OCI-LY3 (cell line): ENCODE results near the gene PLCB1.

ENCODE experiments used
- H2AFZ ChIP-seq: fragments of 200-600, 300-600 bp; shearing (Covaris generic); 2 replicates; pipeline ENCODE4 v1.6.0; 2014; ENCODE audit warnings: antibody characterized with exemption, low read depth, low read length
- H3K27ac ChIP-seq: fragments of 200-600, 300-600 bp; sonication (generic); 2 replicates; pipeline ENCODE4 v1.5.1; 2014; ENCODE audit warnings: mild to moderate bottlenecking, low read length, moderate library complexity, mixed read lengths
- H3K27me3 ChIP-seq: fragments of 200-600, 300-600 bp; sonication (generic); 2 replicates; pipeline ENCODE4 v1.6.1; 2014; ENCODE audit warnings: low read depth, low read length, mixed read lengths
- H3K36me3 ChIP-seq: fragments of 200-600, 300-600 bp; sonication (generic); replicated peaks from 2 replicates; pipeline ENCODE3; 2014; ENCODE audit warnings: low read depth, low read length, mixed read lengths
- H3K4me1 ChIP-seq: fragments of 300-600, 200-600 bp; sonication (generic); 2 replicates; pipeline ENCODE4 v1.6.1; 2014; ENCODE audit warnings: low read length, mixed read lengths
- H3K4me2 ChIP-seq: fragments of 200-600, 300-600 bp; sonication (generic); 2 replicates; pipeline ENCODE4 v1.6.1; 2014; ENCODE audit warnings: low read length, mixed read lengths
- H3K4me3 ChIP-seq: fragments of 300-600, 200-600 bp; sonication (generic); 2 replicates; pipeline ENCODE4 v1.5.1; 2014; ENCODE audit warnings: antibody characterized with exemption, mild to moderate bottlenecking, low read length, moderate library complexity
- H3K79me2 ChIP-seq: fragments of 300-600, 200-600 bp; shearing (Covaris generic); 2 replicates; pipeline ENCODE4 v1.6.1; 2014; ENCODE audit warnings: mild to moderate bottlenecking, low read length, mixed read lengths
- H3K9ac ChIP-seq: fragments of 300-600, 200-600 bp; shearing (Covaris generic); 2 replicates; pipeline ENCODE4 v1.6.0; 2014; ENCODE audit warnings: mild to moderate bottlenecking, low read length, moderate library complexity
- H3K9me3 ChIP-seq: fragments of 200-600, 300-600 bp; shearing (Covaris generic); 2 replicates; pipeline ENCODE4 v1.6.1; 2014; ENCODE audit warnings: low read length, mixed read lengths; ENCODE audit not compliant: insufficient read depth
- H4K20me1 ChIP-seq: fragments of 200-600, 300-600 bp; sonication (generic); 2 replicates; pipeline ENCODE4 v1.6.1; 2016; ENCODE audit warnings: low read length, mixed read lengths; ENCODE audit not compliant: insufficient read depth
- CTCF ChIP-seq: fragments of 200-600, 300-600 bp; sonication (generic); IDR thresholded peaks from 2 replicates; pipeline ENCODE4 v1.5.1; 2014; ENCODE audit warnings: antibody characterized with exemption, low read length, low read depth
- EZH2phosphoT487 ChIP-seq: fragments of 200-600 bp; shearing (Covaris generic); IDR thresholded peaks from 2 replicates; pipeline ENCODE4 v1.6.1; 2018; ENCODE audit warnings: antibody characterized with exemption, mixed run types, low read depth

Gene PLCB1

GRCh38 chr20:8315639-8316573 lies 183.8 kb downstream of the PLCB1 start:
- H3K9ac ChIP-seq, result no peak overlapping the region
- peaks cover 18% of the 10 kb centered on the region; the same call in 1 of the 2 replicates for H3K27me3 ChIP-seq
- no peak overlapping the region for H3K27ac ChIP-seq
- H3K36me3 ChIP-seq, result no peaks in the 10 kb centered on the region
- H3K9me3 ChIP-seq, result no peaks in the 10 kb centered on the region
- H3K4me1 ChIP-seq, result no peaks in the 10 kb centered on the region
- H3K4me2 ChIP-seq, result no peak overlapping the region
- H3K4me3 ChIP-seq, result no peak overlapping the region
- no peak for TF ChIP-seq EZH2phosphoT487
- TF ChIP-seq CTCF, result no peak
- no peaks in the 10 kb centered on the region for H3K79me2 ChIP-seq
- no peak overlapping the region for H2AFZ ChIP-seq
- H4K20me1 ChIP-seq, result no peaks in the 10 kb centered on the region

GRCh38 chr20:8317448-8317847 lies 185.4 kb downstream of the PLCB1 start:
- Histone ChIP-seq H4K20me1 (no peaks in the 10 kb centered on the region), H3K36me3 (no peaks in the 10 kb centered on the region), H3K9me3 (no peaks in the 10 kb centered on the region), H3K27ac (no peak overlapping the region), H3K79me2 (no peaks in the 10 kb centered on the region), H2AFZ (no peak overlapping the region), H3K4me1 (no peaks in the 10 kb centered on the region), H3K9ac (no peak overlapping the region), H3K4me2 (no peak overlapping the region), H3K4me3 (no peak overlapping the region), H3K27me3 (peaks cover 18% of the 10 kb centered on the region; the same call in 1 of the 2 replicates)
- no peak for TF ChIP-seq CTCF
- TF ChIP-seq EZH2phosphoT487, result no peak

- Histone ChIP-seq H2AFZ (no peak overlapping the region), H3K9ac (no peak overlapping the region), H3K36me3 (no peaks in the 10 kb centered on the region), H3K4me2 (no peak overlapping the region), H3K4me3 (no peak overlapping the region), H3K9me3 (no peaks in the 10 kb centered on the region), H3K79me2 (no peaks in the 10 kb centered on the region), H4K20me1 (no peaks in the 10 kb centered on the region), H3K4me1 (no peaks in the 10 kb centered on the region), H3K27ac (no peak overlapping the region), H3K27me3 (peaks cover 14% of the 10 kb centered on the region; the same call in 1 of the 2 replicates)
- TF ChIP-seq EZH2phosphoT487 (no peak), CTCF (no peak)
Observed at GRCh38 chr20:8318965-8319625, 187.0 kb downstream of the PLCB1 start.

GRCh38 chr20:8320306-8320705 lies 188.2 kb downstream of the PLCB1 start:
- H2AFZ ChIP-seq, result no peak overlapping the region
- no peak for TF ChIP-seq CTCF
- TF ChIP-seq EZH2phosphoT487, result no peak
- H3K27ac ChIP-seq, result no peak overlapping the region
- no peaks in the 10 kb centered on the region for H4K20me1 ChIP-seq
- no peaks in the 10 kb centered on the region for H3K9me3 ChIP-seq
- H3K79me2 ChIP-seq, result no peaks in the 10 kb centered on the region
- H3K9ac ChIP-seq, result no peak overlapping the region
- H3K36me3 ChIP-seq, result no peaks in the 10 kb centered on the region
- no peak overlapping the region for H3K4me2 ChIP-seq
- H3K27me3 ChIP-seq, result peaks cover 17% of the 10 kb centered on the region; the same call in 1 of the 2 replicates
- no peak overlapping the region for H3K4me3 ChIP-seq
- H3K4me1 ChIP-seq, result no peaks in the 10 kb centered on the region
